Right hindlimb (tissue), 1 donor: ENCODE data around the gene LGR5.
"Not testable (repeated sequence)": the region's sequence is repeated elsewhere in the genome, so short reads cannot be mapped to it uniquely, and the experiment has no call there.

Source experiments
- DNase-seq: peaks from one replicate; pipeline ENCODE4 v3.0.0-alpha.2; 2018

The LGR5 gene

GRCh38 chr12:71552728-71553501 is 113.3 kb downstream of the LGR5 start:
- DNase-seq: no peak

DNA sequence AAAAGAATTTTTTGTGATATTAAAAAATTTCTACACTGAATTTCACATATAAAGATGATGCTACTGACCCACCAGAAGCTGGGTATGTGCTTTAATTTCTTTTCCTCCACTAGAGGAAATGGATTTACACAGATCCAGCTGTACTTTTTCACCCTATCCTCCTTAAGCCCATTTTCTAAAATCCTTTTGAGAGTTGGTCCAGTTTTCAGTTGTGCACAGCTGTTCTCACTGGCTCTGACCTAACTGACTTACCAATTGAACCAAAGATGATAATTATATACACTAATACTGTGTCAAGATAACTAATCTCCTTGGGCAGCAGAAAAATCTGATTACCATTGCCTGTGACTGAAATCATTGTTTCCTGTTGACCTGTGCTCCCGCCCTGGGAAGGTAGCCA is 115.6 kb downstream of the LGR5 start:
- DNase-seq: no peak

DNA sequence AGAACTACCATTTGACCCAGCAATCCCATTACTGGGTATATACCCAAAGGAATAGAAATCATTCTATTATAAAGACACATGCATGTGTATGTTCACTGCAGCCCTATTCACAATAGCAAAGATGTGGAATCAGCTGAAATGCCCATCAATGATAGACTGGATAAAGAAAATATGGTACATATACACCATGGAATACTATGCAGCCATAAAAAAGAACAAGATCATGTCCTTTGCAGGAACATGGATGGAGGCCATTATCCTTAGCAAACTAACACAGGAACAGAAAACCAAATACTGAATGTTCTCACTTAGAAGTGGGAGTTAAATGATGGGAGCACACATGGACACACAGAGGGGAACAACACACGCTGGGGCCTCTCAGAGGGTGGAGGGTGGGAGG is 116.2 kb downstream of the LGR5 start:
- not testable (repeated sequence) for DNase-seq

DNA sequence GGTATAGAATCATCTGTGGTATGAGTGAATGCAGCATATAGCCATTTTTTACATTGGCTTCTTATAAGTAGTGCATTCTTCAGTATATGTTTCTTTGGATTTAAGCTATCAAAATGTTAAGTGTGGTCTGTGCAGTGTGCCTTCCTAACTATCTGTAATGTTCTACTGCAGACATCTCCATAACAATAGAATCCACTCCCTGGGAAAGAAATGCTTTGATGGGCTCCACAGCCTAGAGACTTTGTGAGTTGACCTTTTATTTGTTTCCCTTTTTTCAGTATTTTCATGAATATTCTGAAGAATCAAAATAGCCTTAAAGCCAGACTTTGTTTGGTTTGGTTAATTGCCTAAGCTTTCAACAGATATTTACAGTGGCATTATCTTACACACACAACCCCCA is 116.8 kb downstream of the LGR5 start:
- no peak for DNase-seq

- DNase-seq: no peak
These were observed 117.3 kb downstream of the LGR5 start for GRCh38 chr12:71556875-71557274.

GRCh38 chr12:71558445-71558844 is 118.8 kb downstream of the LGR5 start:
- DNase-seq: no peak

- DNase-seq: no peak
These were observed 123.3 kb downstream of the LGR5 start for GRCh38 chr12:71562676-71563595.

- no peak for DNase-seq
These were observed 125.9 kb downstream of the LGR5 start for GRCh38 chr12:71565535-71565934.

DNA sequence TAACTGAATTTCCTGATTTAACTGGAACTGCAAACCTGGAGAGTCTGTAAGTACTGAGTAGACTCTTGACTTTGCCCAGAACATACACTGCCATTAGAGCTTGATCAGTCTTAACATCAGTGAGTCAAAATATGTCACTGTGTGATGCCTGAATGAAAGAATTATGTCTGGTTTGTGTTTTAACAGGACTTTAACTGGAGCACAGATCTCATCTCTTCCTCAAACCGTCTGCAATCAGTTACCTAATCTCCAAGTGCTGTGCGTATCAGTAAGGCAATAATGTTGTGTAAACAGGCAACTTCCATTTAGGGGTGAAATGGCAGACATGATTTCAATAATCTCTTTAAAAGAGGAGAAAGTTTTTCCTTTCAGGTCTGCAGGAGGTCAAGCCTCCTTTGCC is 127.1 kb downstream of the LGR5 start:
- no peak for DNase-seq

GRCh38 chr12:71567537-71567936 is 127.9 kb downstream of the LGR5 start:
- no peak for DNase-seq

DNA sequence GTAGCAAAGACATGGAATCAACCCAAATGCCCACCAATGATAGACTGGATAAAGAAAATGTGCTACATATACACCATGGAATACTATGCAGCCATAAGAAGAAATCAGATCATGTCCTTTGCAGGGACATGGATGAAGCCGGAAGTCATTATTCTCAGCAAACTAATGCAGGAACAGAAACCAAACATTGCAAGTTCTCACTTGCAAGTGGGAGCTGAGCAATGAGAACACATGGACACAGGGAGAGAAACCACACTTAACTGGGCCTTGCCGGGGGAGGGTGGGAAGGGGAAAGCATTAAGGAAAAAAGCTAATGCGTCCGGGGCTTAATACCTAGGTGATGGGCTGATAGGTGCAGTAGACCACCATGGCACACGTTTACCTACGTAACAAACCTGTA is 130.3 kb downstream of the LGR5 start:
- not testable (repeated sequence) for DNase-seq

DNA sequence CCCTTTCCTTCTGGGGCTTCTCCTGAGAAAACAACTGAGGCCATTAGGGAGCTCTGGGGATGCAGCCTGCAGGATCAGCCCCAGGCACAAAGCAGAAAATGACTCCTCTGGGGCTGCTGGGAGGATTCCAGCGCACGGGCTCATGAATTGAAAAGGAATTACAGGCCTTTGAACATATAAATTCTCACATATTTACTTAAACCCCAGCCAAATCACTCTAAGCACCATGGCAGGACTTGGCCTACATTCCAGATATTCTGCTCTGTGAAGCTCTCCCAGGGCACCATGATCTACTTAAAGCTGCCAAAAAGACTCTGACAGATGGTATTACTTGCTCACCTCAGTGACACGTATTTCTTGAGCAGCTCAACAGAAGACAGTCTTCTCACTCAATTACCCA is 136.9 kb downstream of the LGR5 start:
- peak; percentile 40 for DNase-seq

DNA sequence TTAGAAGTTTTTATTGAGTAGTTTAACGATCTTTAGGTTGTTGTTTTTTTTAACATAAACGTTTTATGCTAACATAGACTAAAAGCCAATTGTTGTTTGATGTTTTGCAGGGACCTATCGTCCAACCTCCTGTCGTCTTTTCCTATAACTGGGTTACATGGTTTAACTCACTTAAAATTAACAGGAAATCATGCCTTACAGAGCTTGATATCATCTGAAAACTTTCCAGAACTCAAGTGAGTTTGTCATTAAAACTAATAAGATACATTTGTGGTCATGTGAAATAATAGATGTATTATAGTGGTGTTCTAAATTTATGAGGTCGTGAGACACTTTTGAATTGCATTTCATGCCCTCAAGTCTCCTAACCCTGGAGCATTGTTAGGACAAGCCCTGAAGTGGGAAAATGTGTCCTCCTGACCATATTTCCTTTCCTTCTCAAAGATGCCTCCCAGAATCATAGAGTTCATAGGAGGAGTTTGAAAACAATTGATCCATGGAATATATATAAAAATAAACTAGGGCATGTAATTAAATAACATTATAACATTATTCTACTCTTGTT is 139.2 kb downstream of the LGR5 start:
- no peak for DNase-seq

DNA sequence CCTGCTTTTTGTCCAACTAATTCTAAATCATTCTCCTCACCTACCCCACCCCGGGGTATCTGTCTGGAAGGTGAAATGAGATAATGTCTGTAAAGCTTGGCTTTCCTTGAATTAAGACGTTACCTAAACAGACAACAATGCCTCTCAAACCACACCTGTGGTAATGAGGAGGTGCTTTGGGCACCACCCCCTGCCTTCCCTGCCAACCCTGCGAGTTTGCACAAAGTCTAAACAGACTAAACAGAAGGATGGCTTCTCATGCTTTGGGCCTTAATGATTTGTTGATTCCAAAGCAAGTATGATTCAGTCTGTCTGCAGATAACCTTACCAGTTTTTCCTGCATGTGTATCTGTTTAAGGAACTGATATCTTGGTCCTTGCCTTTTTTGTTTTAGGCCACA is 141.6 kb downstream of the LGR5 start:
- DNase-seq: no peak

GRCh38 chr12:71582925-71583324 is 143.3 kb downstream of the LGR5 start:
- no peak for DNase-seq

DNA sequence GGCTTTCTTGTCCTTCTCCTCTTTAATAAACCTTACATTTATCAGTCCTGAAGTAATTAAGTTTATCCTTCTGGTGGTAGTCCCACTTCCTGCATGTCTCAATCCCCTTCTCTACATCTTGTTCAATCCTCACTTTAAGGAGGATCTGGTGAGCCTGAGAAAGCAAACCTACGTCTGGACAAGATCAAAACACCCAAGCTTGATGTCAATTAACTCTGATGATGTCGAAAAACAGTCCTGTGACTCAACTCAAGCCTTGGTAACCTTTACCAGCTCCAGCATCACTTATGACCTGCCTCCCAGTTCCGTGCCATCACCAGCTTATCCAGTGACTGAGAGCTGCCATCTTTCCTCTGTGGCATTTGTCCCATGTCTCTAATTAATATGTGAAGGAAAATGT is 144.8 kb downstream of the LGR5 start:
- no peak for DNase-seq

- no peak for DNase-seq
These were observed 145.6 kb downstream of the LGR5 start for GRCh38 chr12:71585218-71585617.

DNA sequence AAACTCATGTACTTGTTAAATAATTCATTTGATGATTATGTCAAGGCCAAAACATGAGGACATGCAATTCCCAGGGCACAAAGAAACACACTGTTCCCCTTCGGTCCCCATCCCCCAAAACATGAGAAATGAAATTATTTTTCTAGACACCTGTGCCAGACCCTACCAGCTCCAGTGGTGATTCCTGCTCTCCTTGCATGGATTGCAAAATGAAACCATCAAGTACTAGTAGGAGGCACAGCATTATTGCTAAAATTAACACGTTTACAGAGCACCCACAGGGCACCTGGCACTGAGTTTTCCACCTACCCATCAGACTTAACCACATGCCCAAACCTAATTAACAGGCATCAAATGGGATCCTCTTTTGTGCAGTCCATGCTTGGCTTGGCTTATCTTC is 147.4 kb downstream of the LGR5 start:
- no peak for DNase-seq

DNA sequence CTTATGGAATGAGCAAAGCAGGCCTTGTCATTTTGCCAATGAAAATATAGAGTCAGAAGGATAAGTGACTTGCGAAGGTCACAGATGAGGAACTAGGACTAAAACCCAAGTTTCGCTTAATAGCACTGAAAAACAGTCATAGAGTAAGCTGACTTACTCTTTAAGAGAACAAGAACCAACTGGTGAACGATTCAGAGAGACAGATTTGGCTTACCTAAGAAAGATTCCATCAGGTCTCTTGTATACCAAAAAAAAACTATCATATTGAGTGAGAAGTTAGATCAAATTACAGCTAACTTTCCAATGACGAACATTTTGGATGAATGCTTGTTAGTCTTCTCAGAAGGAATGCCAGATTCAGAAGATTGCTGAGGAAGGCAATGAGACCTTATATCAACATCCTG is 149.9 kb downstream of the LGR5 start:
- no peak for DNase-seq

- DNase-seq: no peak
These were observed 152.0 kb downstream of the LGR5 start for GRCh38 chr12:71591601-71592000.

- DNase-seq: no peak
These were observed 153.2 kb downstream of the LGR5 start for GRCh38 chr12:71592841-71593240.

DNA sequence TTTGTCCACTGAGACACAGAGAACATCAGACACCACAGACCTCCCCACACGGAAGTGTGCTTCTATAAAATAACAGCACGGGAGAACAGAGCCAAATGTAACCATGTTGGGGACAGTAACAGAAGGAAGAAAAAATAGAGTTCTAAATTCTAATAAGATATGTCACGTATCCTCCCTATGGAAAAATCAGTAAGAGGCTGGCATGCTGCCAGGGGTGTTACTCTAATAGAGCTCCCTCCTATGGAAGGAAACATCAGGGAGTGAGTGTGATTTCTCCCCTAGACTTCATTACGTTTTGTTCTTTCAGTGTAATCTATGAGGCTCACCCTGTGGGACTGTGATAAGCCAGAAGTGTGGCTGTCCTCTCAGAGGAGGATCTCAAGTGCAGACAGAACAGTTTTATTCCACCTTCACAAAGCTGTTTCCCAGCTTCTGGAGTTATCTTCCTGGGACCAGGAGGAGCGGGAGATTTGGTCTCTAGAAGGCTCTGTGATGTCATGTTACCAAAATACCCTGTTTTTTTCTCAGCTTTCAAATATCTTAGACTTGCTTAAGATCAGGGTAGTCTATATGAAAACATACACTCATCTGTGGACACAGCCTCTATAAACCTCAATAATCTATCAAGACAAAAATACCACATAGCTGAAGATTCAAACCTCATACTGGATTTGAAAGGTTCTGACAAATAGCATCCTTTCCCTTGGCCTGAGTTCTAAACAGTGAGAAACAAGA is 154.8 kb downstream of the LGR5 start:
- peak; percentile 26 for DNase-seq

DNA sequence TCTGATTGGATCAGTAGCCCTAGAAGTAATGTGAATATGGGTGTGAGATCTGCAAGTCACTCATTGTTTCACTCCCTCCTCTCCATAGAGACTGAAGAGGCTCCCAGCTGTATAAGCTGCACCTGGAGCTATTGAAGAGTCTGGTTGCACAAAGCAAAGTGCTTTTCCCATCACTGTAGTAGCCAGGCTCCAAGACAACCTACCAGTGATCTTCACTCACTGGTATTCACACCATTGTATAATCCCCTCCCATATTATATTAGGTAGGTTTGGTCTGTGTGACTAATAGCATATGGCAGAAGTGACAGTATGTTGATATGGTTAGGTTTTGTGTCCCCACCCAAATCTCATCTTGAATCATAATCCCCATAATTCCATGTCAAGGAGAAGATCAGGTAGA is 159.6 kb downstream of the LGR5 start:
- DNase-seq: no peak
